ENCODE measurements around the gene TJP2.
A peak's percentile ranks its signal among the peaks of the same experiment; 100 is the strongest.

TJP2 gene

DNA sequence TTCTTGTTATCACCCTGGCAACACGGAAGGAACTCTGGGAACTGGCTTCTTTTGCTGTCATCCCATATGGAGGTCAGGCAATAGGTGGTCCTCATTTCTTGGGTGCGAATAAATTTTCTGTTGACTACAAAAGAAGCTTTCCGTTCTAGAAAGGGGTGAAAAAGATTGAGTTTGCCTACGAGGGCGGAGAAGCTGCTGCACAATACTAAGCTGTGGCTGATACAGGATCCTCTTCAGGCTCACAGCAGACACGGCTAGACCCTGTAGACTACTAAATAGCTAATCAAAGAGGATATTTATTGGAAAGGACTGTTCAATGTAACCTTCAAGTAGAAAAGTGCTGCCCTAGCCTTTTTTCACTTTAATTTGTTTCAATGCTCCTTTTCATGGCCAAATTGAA lies 58.1 kb downstream of the TJP2 start:
- DNase-seq (ENCODE audit: low read depth): no peak

DNA sequence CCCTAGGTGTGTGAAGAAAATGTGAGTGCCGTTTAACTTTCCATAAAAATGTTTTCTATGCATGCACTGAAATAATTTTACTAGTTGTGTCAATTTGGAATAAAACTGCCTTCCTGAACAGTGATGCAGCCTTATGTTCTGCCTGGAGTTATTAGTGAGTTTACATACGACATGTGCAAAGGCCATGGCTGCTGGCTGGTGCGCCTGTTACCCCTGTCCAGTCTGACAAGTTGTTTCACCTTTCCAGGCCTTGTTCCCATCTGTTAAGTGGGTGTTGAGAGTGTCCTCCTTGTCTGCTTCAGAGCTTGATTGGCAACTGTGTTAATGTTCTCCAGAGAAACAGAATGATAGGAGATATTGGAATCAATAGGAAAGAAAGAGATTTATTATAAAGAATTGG lies 60.6 kb downstream of the TJP2 start:
- DNase-seq (ENCODE audit: low read depth): no peak

DNA sequence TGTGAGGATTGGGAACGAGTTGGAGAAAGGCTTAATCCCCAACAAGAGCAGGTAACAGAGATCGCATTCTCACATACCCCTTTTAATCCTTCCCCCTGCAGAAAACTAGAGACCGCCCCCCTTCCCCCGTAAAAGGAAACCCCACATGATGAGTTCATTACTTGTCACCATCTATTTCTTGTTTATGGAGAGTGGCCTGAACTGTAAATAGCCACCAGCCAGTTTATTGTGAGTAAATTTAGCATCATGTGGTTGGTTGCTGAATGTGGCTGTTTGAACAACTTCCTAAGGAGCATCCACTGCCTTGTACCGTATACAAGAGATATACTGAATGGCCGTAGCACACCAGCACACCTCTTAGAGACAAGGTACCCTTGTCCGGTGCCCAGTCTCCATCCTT lies 62.1 kb downstream of the TJP2 start:
- no peak for DNase-seq (ENCODE audit: low read depth)

DNA sequence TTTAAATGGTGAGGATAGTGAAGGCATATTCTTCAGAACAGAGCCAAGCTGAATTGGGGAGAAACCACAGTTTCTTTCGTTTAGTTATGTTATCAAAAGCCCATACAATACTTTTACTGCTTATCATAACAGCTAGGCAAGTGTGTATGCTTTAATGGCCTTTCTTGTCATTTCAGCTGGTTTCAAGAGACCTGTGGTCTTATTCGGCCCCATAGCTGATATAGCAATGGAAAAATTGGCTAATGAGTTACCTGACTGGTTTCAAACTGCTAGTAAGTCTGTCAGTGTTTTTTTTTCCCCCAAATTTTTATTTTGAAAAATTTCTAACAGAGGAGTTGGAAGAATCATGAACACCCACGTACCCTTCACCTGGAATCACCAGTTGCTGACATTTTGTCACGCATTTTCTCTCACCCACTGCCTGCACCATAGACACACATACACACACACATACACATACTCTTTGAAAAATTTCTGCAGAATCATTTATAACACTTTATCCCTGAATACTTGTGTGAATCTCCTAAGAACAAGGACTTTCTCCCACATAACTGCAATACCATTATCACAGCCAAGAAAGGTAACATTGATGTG lies 63.7 kb downstream of the TJP2 start:
- no peak for DNase-seq (ENCODE audit: low read depth)

GRCh38 chr9:69243116-69243515 lies 69.0 kb downstream of the TJP2 start:
- no peak for DNase-seq (ENCODE audit: low read depth)

DNA sequence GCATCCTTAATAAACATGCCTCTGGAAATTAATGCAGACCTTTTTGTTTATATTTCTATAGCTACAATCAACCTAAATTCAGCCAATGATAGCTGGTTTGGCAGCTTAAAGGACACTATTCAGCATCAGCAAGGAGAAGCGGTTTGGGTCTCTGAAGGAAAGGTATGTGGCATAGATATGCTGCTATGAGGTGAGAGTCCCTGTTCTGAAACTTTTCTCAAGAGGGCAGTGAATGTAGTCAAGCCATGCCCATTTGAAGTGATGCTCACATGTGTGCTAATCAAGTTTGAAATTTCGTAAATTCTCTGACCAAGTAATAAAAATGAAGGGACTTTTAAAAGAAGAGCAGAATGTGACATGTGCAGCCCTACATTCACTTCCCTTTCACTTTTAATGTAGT lies 72.6 kb downstream of the TJP2 start:
- no peak for DNase-seq (ENCODE audit: low read depth)

DNA sequence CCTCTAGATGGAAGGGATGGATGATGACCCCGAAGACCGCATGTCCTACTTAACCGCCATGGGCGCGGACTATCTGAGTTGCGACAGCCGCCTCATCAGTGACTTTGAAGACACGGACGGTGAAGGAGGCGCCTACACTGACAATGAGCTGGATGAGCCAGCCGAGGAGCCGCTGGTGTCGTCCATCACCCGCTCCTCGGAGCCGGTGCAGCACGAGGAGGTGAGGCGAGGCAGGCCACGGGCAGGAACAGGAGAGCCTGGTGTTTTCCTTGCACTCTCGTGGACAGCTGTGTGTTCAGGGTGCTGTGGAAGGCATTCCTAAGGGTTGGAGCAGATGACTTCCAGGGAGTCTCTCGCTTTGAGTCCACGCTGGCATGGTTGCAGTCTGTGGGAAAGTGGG lies 73.9 kb downstream of the TJP2 start:
- DNase-seq (ENCODE audit: low read depth): no peak

- no peak for DNase-seq (ENCODE audit: low read depth)
Observed at GRCh38 chr9:69249337-69249736, 75.3 kb downstream of the TJP2 start.

DNA sequence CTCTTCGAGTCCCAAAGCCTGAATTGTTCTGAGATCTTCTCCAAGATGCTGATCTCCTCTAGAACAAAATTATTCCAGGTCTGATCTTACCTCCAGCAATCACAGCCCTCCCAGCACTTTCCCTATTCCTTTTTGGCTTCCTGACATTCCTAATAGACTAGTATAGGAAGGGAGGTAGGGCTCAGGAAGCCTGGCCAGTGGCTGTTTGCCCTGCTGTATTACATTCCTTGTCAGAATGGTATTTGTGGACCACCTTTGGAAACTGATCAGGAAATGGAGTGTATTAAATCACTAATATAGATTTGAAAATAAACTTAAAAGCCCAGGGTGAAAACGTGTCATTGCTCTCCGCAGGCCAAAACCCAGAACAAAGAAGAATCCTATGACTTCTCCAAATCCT lies 76.6 kb downstream of the TJP2 start:
- DNase-seq (ENCODE audit: low read depth): no peak

DNA sequence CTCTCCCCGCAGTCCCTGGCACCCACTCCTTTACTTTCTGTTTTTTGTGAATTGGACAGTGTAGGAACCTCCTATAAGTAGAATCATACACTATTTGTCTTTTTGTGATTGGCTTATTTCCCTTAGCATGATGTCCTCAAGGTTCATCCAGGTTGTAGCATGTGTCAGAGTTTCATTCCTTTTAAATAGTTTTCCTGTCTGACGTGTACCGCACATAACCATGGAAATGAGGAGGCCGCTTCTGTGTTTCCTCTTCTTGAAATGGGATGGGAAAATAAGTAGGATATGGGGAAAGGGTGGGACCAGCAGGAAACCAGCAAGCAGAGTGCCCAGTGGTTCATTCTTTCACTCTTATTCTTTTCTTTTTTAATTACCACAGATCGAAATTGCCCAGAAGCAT lies 78.4 kb downstream of the TJP2 start:
- DNase-seq (ENCODE audit: low read depth): no peak

- no peak for DNase-seq (ENCODE audit: low read depth)
Observed at GRCh38 chr9:69253057-69253456, 79.0 kb downstream of the TJP2 start.

DNA sequence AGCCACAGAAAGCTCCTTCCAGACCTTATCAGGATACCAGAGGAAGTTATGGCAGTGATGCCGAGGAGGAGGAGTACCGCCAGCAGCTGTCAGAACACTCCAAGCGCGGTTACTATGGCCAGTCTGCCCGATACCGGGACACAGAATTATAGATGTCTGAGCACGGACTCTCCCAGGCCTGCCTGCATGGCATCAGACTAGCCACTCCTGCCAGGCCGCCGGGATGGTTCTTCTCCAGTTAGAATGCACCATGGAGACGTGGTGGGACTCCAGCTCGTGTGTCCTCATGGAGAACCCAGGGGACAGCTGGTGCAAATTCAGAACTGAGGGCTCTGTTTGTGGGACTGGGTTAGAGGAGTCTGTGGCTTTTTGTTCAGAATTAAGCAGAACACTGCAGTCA lies 80.1 kb downstream of the TJP2 start:
- DNase-seq (ENCODE audit: low read depth): no peak

DNA sequence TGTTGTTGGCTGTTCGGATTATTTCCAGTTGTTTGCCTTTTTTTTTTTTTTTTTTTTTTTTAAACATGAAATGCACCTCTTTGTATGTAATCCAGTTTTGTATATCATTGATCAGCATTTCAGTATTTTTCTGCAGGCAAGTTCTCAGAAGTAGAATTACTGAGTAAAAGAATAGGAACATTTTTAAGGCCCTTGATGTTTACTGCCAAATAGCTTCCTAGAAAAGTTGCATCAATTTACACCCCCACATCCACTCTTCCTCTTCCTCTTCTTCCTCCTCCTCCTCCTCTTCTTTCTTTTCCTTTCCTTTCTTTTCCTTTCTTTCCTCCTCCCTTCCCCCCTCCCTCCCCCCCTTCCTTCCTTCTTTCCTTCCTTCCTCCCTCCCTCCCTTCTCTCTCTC lies 81.5 kb downstream of the TJP2 start:
- no peak for DNase-seq (ENCODE audit: low read depth)

- no peak for DNase-seq (ENCODE audit: low read depth)
Observed at GRCh38 chr9:69258551-69258950, 84.5 kb downstream of the TJP2 start.

GRCh38 chr9:69260161-69260560 lies 86.1 kb downstream of the TJP2 start:
- DNase-seq (ENCODE audit: low read depth): no peak

GRCh38 chr9:69261636-69262035 lies 87.6 kb downstream of the TJP2 start:
- DNase-seq (ENCODE audit: low read depth): no peak

GRCh38 chr9:69264526-69264925 lies 90.4 kb downstream of the TJP2 start:
- no peak for DNase-seq (ENCODE audit: low read depth)

GRCh38 chr9:69265891-69266290 lies 91.8 kb downstream of the TJP2 start:
- DNase-seq (ENCODE audit: low read depth): no peak

- no peak for DNase-seq (ENCODE audit: low read depth)
Observed at GRCh38 chr9:69272212-69272611, 98.1 kb downstream of the TJP2 start.

GRCh38 chr9:69273161-69273560 lies 99.1 kb downstream of the TJP2 start:
- DNase-seq (ENCODE audit: low read depth): no peak

DNA sequence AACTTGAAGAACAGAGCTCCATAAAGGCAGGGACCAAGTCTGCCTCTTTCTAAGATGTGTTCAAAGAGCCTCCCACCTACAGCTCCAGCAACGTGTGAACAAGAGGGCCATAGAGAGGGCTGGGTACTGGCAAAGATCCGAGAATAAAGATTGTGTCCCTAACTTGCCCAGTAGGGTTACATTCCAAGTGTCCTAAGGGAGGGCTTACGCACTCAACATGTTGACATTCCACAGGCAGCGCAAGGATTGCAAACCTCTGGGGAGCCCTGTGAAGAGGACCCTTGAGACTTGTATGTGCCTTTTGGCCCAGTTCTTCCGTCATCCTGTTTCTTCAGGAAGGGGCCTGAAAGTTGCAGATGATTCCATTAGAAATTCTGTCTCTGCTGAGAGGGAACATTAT lies 102.7 kb downstream of the TJP2 start:
- no peak for DNase-seq (ENCODE audit: low read depth)

DNA sequence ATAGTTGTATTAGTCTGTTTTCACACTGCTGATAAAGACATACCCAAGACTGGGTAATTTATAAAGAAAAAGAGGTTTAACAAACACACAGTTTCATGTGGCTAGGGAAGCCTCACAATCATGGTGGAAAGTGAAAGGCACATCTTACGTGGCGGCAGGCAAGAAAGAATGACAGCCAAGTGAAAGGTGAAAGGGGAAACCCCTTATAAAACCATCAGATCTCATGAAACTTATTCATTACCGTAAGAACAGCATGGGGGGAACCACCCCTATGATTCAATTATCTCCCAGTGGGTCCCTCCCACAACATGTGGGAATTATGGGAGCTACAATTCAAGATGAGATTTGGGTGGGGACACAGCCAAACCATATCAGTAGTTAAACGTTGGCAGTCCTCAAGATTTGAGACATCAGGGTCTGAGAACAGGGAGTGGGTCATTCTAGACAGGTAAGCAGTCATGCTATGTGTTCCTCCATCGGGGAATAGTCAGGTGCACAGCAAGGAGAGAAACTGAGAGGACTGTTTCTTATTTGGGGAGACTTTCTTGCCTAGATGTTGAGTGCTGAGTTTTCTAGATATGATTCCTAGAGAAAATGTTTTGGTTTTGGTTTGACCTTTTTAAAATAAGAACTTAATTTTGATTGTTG lies 105.1 kb downstream of the TJP2 start:
- DNase-seq (ENCODE audit: low read depth): peak; percentile 4

DNA sequence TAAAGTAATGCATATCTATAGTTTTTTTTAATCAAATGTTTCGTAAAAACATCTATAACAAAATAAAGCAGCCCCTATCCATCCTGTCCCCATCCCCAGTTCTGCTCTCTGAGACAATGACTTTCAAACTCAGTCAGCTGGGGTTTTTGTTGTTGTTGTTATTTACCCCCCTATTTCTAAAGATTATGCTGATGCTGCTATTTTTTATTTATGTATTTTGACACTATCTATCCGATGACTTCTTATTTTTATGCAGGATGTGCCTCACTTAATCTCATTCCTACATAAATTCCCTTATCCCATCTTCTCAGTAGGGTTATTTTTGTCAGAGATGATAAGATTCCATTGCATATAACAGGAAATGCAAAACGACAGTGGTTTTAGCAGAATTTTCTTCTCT lies 105.7 kb downstream of the TJP2 start:
- DNase-seq (ENCODE audit: low read depth): no peak

GRCh38 chr9:69283003-69283402 lies 108.9 kb downstream of the TJP2 start:
- no peak for DNase-seq (ENCODE audit: low read depth)

Data from activated T-cell treated with anti-CD3 and anti-CD28 coated beads for 24 hours (primary cell).